Measurements from ENCODE around the gene OR2M7.

GRCh38 chr1:248277876-248278275 is 46.5 kb downstream of the OR2M7 start, which contains the start of gene OR2T33:
- TF ChIP-seq CTCF (IDR thresholded peaks at IDR 0.05) = no peak
- TF ChIP-seq POLR2A (IDR thresholded peaks at IDR 0.05) = no peak
